Measurements from ENCODE around the gene APBB2.

APBB2 gene

GRCh38 chr4:41196633-41197332, 17.6 kb downstream of the APBB2 start:
- Histone ChIP-seq H3K27me3 (ENCODE audit: control insufficient read depth in 1 of 2, insufficient read depth in 1 of 2, low read length in 2 of 2) (no peaks in the 10 kb centered on the region), H3K27ac (ENCODE audit: low read length, poor library complexity, severe bottlenecking) (no peak overlapping the region), H3K79me1 (replicated peaks; ENCODE audit: low read length, poor library complexity, severe bottlenecking) (peaks cover 15% of the 10 kb centered on the region), H2BK12ac (ENCODE audit: low read length in 2 of 2) (no peak overlapping the region), H3K4me2 (ENCODE audit: low read length, poor library complexity, severe bottlenecking) (no peak overlapping the region), H3K9me3 (ENCODE audit: control insufficient read depth, low read length) (no peaks in the 10 kb centered on the region), H3K4me1 (ENCODE audit: control insufficient read depth, insufficient read depth, low read depth, low read length) (peaks cover 8% of the 10 kb centered on the region), H2AK5ac (ENCODE audit: low read length, severe bottlenecking) (no peak overlapping the region), H2BK5ac (ENCODE audit: low read depth, low read length, poor library complexity, severe bottlenecking) (no peak overlapping the region), H3K14ac (ENCODE audit: low read length in 2 of 2) (no peak overlapping the region), H4K91ac (ENCODE audit: low read length) (no peak overlapping the region), H3K23ac (ENCODE audit: low read length in 2 of 2) (no peak overlapping the region), H3K36me3 (ENCODE audit: control insufficient read depth in 1 of 2, insufficient read depth in 2 of 2, low read depth in 1 of 2, low read length in 2 of 2) (no peaks in the 10 kb centered on the region), H3K4ac (ENCODE audit: low read depth in 1 of 2, low read length in 2 of 2) (no peak overlapping the region), H2AFZ (ENCODE audit: low read depth, low read length) (no peak overlapping the region), H2BK120ac (ENCODE audit: low read depth, low read length) (no peak overlapping the region), H3K18ac (ENCODE audit: low read depth in 1 of 2, low read length in 2 of 2) (no peak overlapping the region), H4K8ac (ENCODE audit: low read length) (no peak overlapping the region), H3K4me3 (ENCODE audit: insufficient read depth in 1 of 2, low read depth in 1 of 2, low read length in 2 of 2) (peak overlapping the region in 1 of 2 experiments; percentile 27), H2BK15ac (ENCODE audit: low read depth, poor library complexity, severe bottlenecking) (no peak overlapping the region), H3K9ac (ENCODE audit: low read length) (peak overlapping the region; percentile 53)
- 98% methylated on average over 4 of the region's 6 CpGs for WGBS
- DNase-seq = no peak

GRCh38 chr4:41192136-41192535, 22.2 kb downstream of the APBB2 start:
- no peak overlapping the region for H3K27ac ChIP-seq (ENCODE audit: low read length, poor library complexity, severe bottlenecking)
- H2BK120ac ChIP-seq (ENCODE audit: low read depth, low read length) = no peak overlapping the region
- H3K4me1 ChIP-seq (ENCODE audit: control insufficient read depth, insufficient read depth, low read depth, low read length) = peaks cover 4% of the 10 kb centered on the region
- H3K18ac ChIP-seq (ENCODE audit: low read depth in 1 of 2, low read length in 2 of 2) = no peak overlapping the region
- no peaks in the 10 kb centered on the region for H3K9me3 ChIP-seq (ENCODE audit: control insufficient read depth, low read length)
- no peaks in the 10 kb centered on the region for H3K36me3 ChIP-seq (ENCODE audit: control insufficient read depth in 1 of 2, insufficient read depth in 2 of 2, low read depth in 1 of 2, low read length in 2 of 2)
- H3K4me3 ChIP-seq (ENCODE audit: insufficient read depth in 1 of 2, low read depth in 1 of 2, low read length in 2 of 2) = no peak overlapping the region
- no peak overlapping the region for H2BK12ac ChIP-seq (ENCODE audit: low read length in 2 of 2)
- no peak overlapping the region for H2AFZ ChIP-seq (ENCODE audit: low read depth, low read length)
- no peak overlapping the region for H2BK5ac ChIP-seq (ENCODE audit: low read depth, low read length, poor library complexity, severe bottlenecking)
- no peak overlapping the region for H3K14ac ChIP-seq (ENCODE audit: low read length in 2 of 2)
- no peak for DNase-seq
- no peak overlapping the region for H3K23ac ChIP-seq (ENCODE audit: low read length in 2 of 2)
- no peak overlapping the region for H4K8ac ChIP-seq (ENCODE audit: low read length)
- H3K27me3 ChIP-seq (ENCODE audit: control insufficient read depth in 1 of 2, insufficient read depth in 1 of 2, low read length in 2 of 2) = no peaks in the 10 kb centered on the region
- H3K9ac ChIP-seq (ENCODE audit: low read length) = no peak overlapping the region
- no peak overlapping the region for H4K91ac ChIP-seq (ENCODE audit: low read length)
- H2AK5ac ChIP-seq (ENCODE audit: low read length, severe bottlenecking) = no peak overlapping the region
- no peak overlapping the region for H3K4me2 ChIP-seq (ENCODE audit: low read length, poor library complexity, severe bottlenecking)
- no CpG with 5 or more reads among the region's 3 CpGs for WGBS
- H3K4ac ChIP-seq (ENCODE audit: low read depth in 1 of 2, low read length in 2 of 2) = no peak overlapping the region
- no peak overlapping the region for H2BK15ac ChIP-seq (ENCODE audit: low read depth, poor library complexity, severe bottlenecking)
- H3K79me1 ChIP-seq (replicated peaks; ENCODE audit: low read length, poor library complexity, severe bottlenecking) = peaks cover 12% of the 10 kb centered on the region

- peaks cover 5% of the 10 kb centered on the region for H3K4me1 ChIP-seq (ENCODE audit: control insufficient read depth, insufficient read depth, low read depth, low read length)
- no peak overlapping the region for H3K27ac ChIP-seq (ENCODE audit: low read length, poor library complexity, severe bottlenecking)
- H2BK15ac ChIP-seq (ENCODE audit: low read depth, poor library complexity, severe bottlenecking) = no peak overlapping the region
- no peak overlapping the region for H3K18ac ChIP-seq (ENCODE audit: low read depth in 1 of 2, low read length in 2 of 2)
- no peak overlapping the region for H3K4ac ChIP-seq (ENCODE audit: low read depth in 1 of 2, low read length in 2 of 2)
- H4K8ac ChIP-seq (ENCODE audit: low read length) = no peak overlapping the region
- no peaks in the 10 kb centered on the region for H3K27me3 ChIP-seq (ENCODE audit: control insufficient read depth in 1 of 2, insufficient read depth in 1 of 2, low read length in 2 of 2)
- H3K9me3 ChIP-seq (ENCODE audit: control insufficient read depth, low read length) = no peaks in the 10 kb centered on the region
- no peak overlapping the region for H3K4me2 ChIP-seq (ENCODE audit: low read length, poor library complexity, severe bottlenecking)
- H2BK5ac ChIP-seq (ENCODE audit: low read depth, low read length, poor library complexity, severe bottlenecking) = no peak overlapping the region
- no peak overlapping the region for H4K91ac ChIP-seq (ENCODE audit: low read length)
- H3K14ac ChIP-seq (ENCODE audit: low read length in 2 of 2) = no peak overlapping the region
- H3K9ac ChIP-seq (ENCODE audit: low read length) = no peak overlapping the region
- 80% methylated on average over 2 of the region's 2 CpGs for WGBS
- H3K79me1 ChIP-seq (replicated peaks; ENCODE audit: low read length, poor library complexity, severe bottlenecking) = peaks cover 10% of the 10 kb centered on the region
- no peak overlapping the region for H2BK120ac ChIP-seq (ENCODE audit: low read depth, low read length)
- no peaks in the 10 kb centered on the region for H3K36me3 ChIP-seq (ENCODE audit: control insufficient read depth in 1 of 2, insufficient read depth in 2 of 2, low read depth in 1 of 2, low read length in 2 of 2)
- no peak overlapping the region for H2AFZ ChIP-seq (ENCODE audit: low read depth, low read length)
- no peak overlapping the region for H2AK5ac ChIP-seq (ENCODE audit: low read length, severe bottlenecking)
- H3K4me3 ChIP-seq (ENCODE audit: insufficient read depth in 1 of 2, low read depth in 1 of 2, low read length in 2 of 2) = no peak overlapping the region
- H2BK12ac ChIP-seq (ENCODE audit: low read length in 2 of 2) = no peak overlapping the region
- no peak for DNase-seq
- H3K23ac ChIP-seq (ENCODE audit: low read length in 2 of 2) = no peak overlapping the region
Observed at GRCh38 chr4:41189666-41190065, 24.7 kb downstream of the APBB2 start.

- Histone ChIP-seq H2AK5ac (ENCODE audit: low read length, severe bottlenecking) (peak overlapping the region; percentile 35), H3K9ac (ENCODE audit: low read length) (no peak overlapping the region), H3K23ac (ENCODE audit: low read length in 2 of 2) (no peak overlapping the region), H3K36me3 (ENCODE audit: control insufficient read depth in 1 of 2, insufficient read depth in 2 of 2, low read depth in 1 of 2, low read length in 2 of 2) (peaks cover 0 to under 1% of the 10 kb centered on the region in 2 experiments), H4K91ac (ENCODE audit: low read length) (no peak overlapping the region), H3K27ac (ENCODE audit: low read length, poor library complexity, severe bottlenecking) (no peak overlapping the region), H4K8ac (ENCODE audit: low read length) (no peak overlapping the region), H3K4me2 (ENCODE audit: low read length, poor library complexity, severe bottlenecking) (no peak overlapping the region), H2AFZ (ENCODE audit: low read depth, low read length) (no peak overlapping the region), H3K27me3 (ENCODE audit: control insufficient read depth in 1 of 2, insufficient read depth in 1 of 2, low read length in 2 of 2) (no peaks in the 10 kb centered on the region), H2BK12ac (ENCODE audit: low read length in 2 of 2) (no peak overlapping the region), H3K4ac (ENCODE audit: low read depth in 1 of 2, low read length in 2 of 2) (no peak overlapping the region), H3K18ac (ENCODE audit: low read depth in 1 of 2, low read length in 2 of 2) (no peak overlapping the region), H3K4me3 (ENCODE audit: insufficient read depth in 1 of 2, low read depth in 1 of 2, low read length in 2 of 2) (no peak overlapping the region), H3K79me1 (replicated peaks; ENCODE audit: low read length, poor library complexity, severe bottlenecking) (peaks cover 11% of the 10 kb centered on the region), H3K14ac (ENCODE audit: low read length in 2 of 2) (no peak overlapping the region), H3K4me1 (ENCODE audit: control insufficient read depth, insufficient read depth, low read depth, low read length) (peaks cover 5% of the 10 kb centered on the region), H2BK5ac (ENCODE audit: low read depth, low read length, poor library complexity, severe bottlenecking) (no peak overlapping the region), H2BK15ac (ENCODE audit: low read depth, poor library complexity, severe bottlenecking) (no peak overlapping the region), H2BK120ac (ENCODE audit: low read depth, low read length) (no peak overlapping the region), H3K9me3 (ENCODE audit: control insufficient read depth, low read length) (no peaks in the 10 kb centered on the region)
- 79% methylated on average over 2 of the region's 2 CpGs for WGBS
- DNase-seq = no peak
Observed at GRCh38 chr4:41189076-41189475, 25.3 kb downstream of the APBB2 start.

Measured in mesenchymal stem cell (in vitro differentiated cells and primary cell).